ENCODE measurements around the gene SPATA13. TPM values are rescaled to one million over a fixed set of nuclear protein-coding genes. Genes with fewer than 3 reads are reported as not detected.

Gene SPATA13
- total RNA-seq, 1 experiment from 2014 or later, result 14.1 TPM

- no peak overlapping the region for H2BK15ac ChIP-seq (ENCODE audit: low read depth, low read length)
- H3K27ac ChIP-seq (ENCODE audit: insufficient read length, low read depth, low read length), result no peak overlapping the region
- no peak overlapping the region for H2BK120ac ChIP-seq (ENCODE audit: low read depth, low read length, poor library complexity, severe bottlenecking)
- H3K9ac ChIP-seq (ENCODE audit: extremely low read depth, insufficient read length, low read length), result no peak overlapping the region
- no peak overlapping the region for H2BK12ac ChIP-seq (ENCODE audit: insufficient read length, low read depth, low read length)
- Mint-ChIP-seq H3K27ac (no peak overlapping the region), H3K27me3 (ENCODE audit: low read depth) (no peaks in the 10 kb centered on the region), H3K4me3 (no peak overlapping the region), H3K36me3 (ENCODE audit: insufficient read depth in 1 of 3, low read depth in 3 of 3) (peaks cover 0 to 2% (median 0%) of the 10 kb centered on the region in 3 experiments; a peak in 3 of 7 replicates), H3K4me1 (peaks cover 12 to 16% of the 10 kb centered on the region in 2 experiments), H3K9me3 (no peaks in the 10 kb centered on the region)
- no peaks in the 10 kb centered on the region for H3K9me3 ChIP-seq (ENCODE audit: control insufficient read depth, low read depth, low read length)
- H3K79me2 ChIP-seq (ENCODE audit: insufficient read depth, low read length), result peaks cover 6% of the 10 kb centered on the region; the same call in 1 of the 2 replicates
- H4K8ac ChIP-seq (replicated peaks; ENCODE audit: insufficient read length, low read depth, low read length), result no peak overlapping the region
- no peak overlapping the region for H2BK5ac ChIP-seq (ENCODE audit: insufficient read length, low read length)
- no peak for TF ChIP-seq CTCF (conservative IDR thresholded peaks at IDR 0.05)
- H4K91ac ChIP-seq (ENCODE audit: insufficient read length, low read depth, low read length), result no peak overlapping the region
- H3K4me2 ChIP-seq (ENCODE audit: insufficient read depth, insufficient read length, low read length), result no peak overlapping the region
- DNase-seq, result no peak
- H2AFZ ChIP-seq (ENCODE audit: low read length), result no peak overlapping the region
- no peak overlapping the region for H3T11ph ChIP-seq (ENCODE audit: low read length)
- H3K23me2 ChIP-seq (ENCODE audit: insufficient read length, low read depth, low read length, poor library complexity, severe bottlenecking), result no peaks in the 10 kb centered on the region
- H3K27me3 ChIP-seq (ENCODE audit: insufficient read depth, low read length), result no peaks in the 10 kb centered on the region
- H3K56ac ChIP-seq (ENCODE audit: insufficient read length, low read depth, low read length), result no peak overlapping the region
- H3K4me1 ChIP-seq (ENCODE audit: insufficient read depth, low read length), result peaks cover 7% of the 10 kb centered on the region; the same call in 1 of the 2 replicates
- H4K5ac ChIP-seq (ENCODE audit: insufficient read length, low read depth, low read length), result no peak overlapping the region
- WGBS (ENCODE audit: extremely low coverage, insufficient read length, low lambda C conversion rate), result no CpG with 5 or more reads among the region's 7 CpGs
- no peak overlapping the region for H3K4ac ChIP-seq (ENCODE audit: low read depth, low read length)
- H3K23ac ChIP-seq (ENCODE audit: insufficient read length, low read depth, low read length), result no peak overlapping the region
- H2BK20ac ChIP-seq (ENCODE audit: low read depth, low read length, poor library complexity, severe bottlenecking), result no peak overlapping the region
- no peak overlapping the region for H3K14ac ChIP-seq (ENCODE audit: insufficient read depth, low read length)
- no peak overlapping the region for H2AK5ac ChIP-seq (ENCODE audit: insufficient read length, low read length)
- H4K20me1 ChIP-seq (ENCODE audit: control insufficient read depth, insufficient read depth, insufficient read length), result no peaks in the 10 kb centered on the region
- H3K18ac ChIP-seq (ENCODE audit: insufficient read length, low read depth, low read length), result no peak overlapping the region
- no peaks in the 10 kb centered on the region for H3K79me1 ChIP-seq (ENCODE audit: insufficient read depth, low read depth, low read length, poor library complexity, severe bottlenecking)
Observed at GRCh38 chr13:24207841-24208667, 47.5 kb downstream of the SPATA13 start.

All from H9 (cell line).